ENCODE results near the gene PTTG1. TPM values are rescaled to one million over a fixed set of nuclear protein-coding genes. Genes with fewer than 3 reads are reported as not detected.
A peak's percentile ranks its signal among the peaks of the same experiment; 100 is the strongest.

Gene PTTG1
- total and polyA plus RNA-seq, 12 donors: 0.32 to 17.5 (median 1.7) TPM; not detected in 1

- peak in 7 of 9 donors; percentile 46 to 70 (median 57) for TF ChIP-seq CTCF (IDR thresholded peaks at IDR 0.05)
- ATAC-seq (no peak), DNase-seq (no peak)
- Histone ChIP-seq H3K36me3 (peaks cover 0 to 14% (median 0%) of the 10 kb centered on the region in 9 donors), H3K4me1 (peaks cover 0 to 29% (median 3%) of the 10 kb centered on the region in 9 donors), H3K27ac (no peak overlapping the region), H3K4me3 (no peak overlapping the region), H3K27me3 (no peaks in the 10 kb centered on the region), H3K9me3 (peaks cover 0 to 22% (median 11%) of the 10 kb centered on the region in 11 donors)
- intact Hi-C loops (cut with DNase I): loop anchor here in 5 of 10 donors (5.0 kb wide), 1 partner anchor 369 kb away; no protein-coding TSS in a partner anchor
- 75 to 77% methylated on average over 8 of the region's 8 CpGs for WGBS, 2 donors
Measured at GRCh38 chr5:160390787-160391696, 30.6 kb upstream of the PTTG1 start.

- intact Hi-C loops (cut with DNase I): loop anchor here in 1 of 10 donors (5.0 kb wide), 1 partner anchor 198 kb away; no protein-coding TSS in a partner anchor
- Histone ChIP-seq H3K27ac (no peak overlapping the region), H3K36me3 (peaks cover 0 to 21% (median 0%) of the 10 kb centered on the region in 9 donors), H3K4me1 (peaks cover 0 to 56% (median 15%) of the 10 kb centered on the region in 9 donors), H3K9me3 (no peaks in the 10 kb centered on the region), H3K4me3 (no peak overlapping the region), H3K27me3 (no peaks in the 10 kb centered on the region)
- ATAC-seq: no peak
- DNase-seq: no peak
- WGBS, 2 donors: 90 to 93% methylated on average over 7 of the region's 7 CpGs
- no peak for TF ChIP-seq CTCF (IDR thresholded peaks at IDR 0.05)
Measured at GRCh38 chr5:160395111-160395510, 26.5 kb upstream of the PTTG1 start.

- Histone ChIP-seq H3K36me3 (peaks cover 0 to 34% (median 10%) of the 10 kb centered on the region in 9 donors), H3K4me1 (peaks cover 0 to 53% (median 20%) of the 10 kb centered on the region in 9 donors), H3K9me3 (no peaks in the 10 kb centered on the region), H3K27me3 (no peaks in the 10 kb centered on the region), H3K4me3 (no peak overlapping the region), H3K27ac (no peak overlapping the region)
- ATAC-seq: no peak
- DNase-seq: no peak
- intact Hi-C loops (cut with DNase I): loop anchor here in 1 of 10 donors (5.0 kb wide), 1 partner anchor 200 kb away; no protein-coding TSS in a partner anchor
- 98% methylated on average over 1 of the region's 1 CpG for WGBS, 2 donors
- TF ChIP-seq CTCF (IDR thresholded peaks at IDR 0.05): no peak
Measured at GRCh38 chr5:160397492-160397891, 24.2 kb upstream of the PTTG1 start.

DNA sequence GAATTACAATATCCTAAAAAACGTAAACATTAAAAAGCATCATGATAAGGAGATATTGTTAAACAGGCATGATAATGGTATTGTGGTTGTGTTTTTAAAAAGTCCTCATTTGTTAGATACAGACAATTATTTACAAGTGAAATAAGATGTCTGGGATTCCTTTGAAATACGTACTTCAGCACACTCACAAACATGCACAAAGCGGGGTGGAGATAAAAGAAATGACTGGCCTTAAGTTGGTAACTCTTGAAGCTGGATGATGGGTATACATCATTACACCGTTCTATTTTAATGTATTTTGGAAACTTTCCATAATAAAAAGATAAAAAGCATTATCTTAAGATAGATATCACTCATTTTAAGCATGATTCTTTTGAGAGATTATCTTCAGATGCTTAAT, 22.8 kb upstream of the PTTG1 start:
- Histone ChIP-seq H3K9me3 (no peaks in the 10 kb centered on the region), H3K4me1 (peaks cover 0 to 46% (median 18%) of the 10 kb centered on the region in 9 donors), H3K4me3 (peak overlapping the region in 9 of 10 donors; percentile 52 to 87 (median 72)), H3K27ac (peak overlapping the region in 5 of 10 donors; percentile 87 to 93 (median 89)), H3K36me3 (peaks cover 0 to 47% (median 21%) of the 10 kb centered on the region in 9 donors), H3K27me3 (no peaks in the 10 kb centered on the region)
- TF ChIP-seq CTCF (IDR thresholded peaks at IDR 0.05): no peak
- 32 to 35% methylated on average over 4 of the region's 4 CpGs for WGBS, 2 donors
- no peak for ATAC-seq
- no peak for DNase-seq
- intact Hi-C loops (cut with DNase I): loop anchor here in 1 of 10 donors (5.0 kb wide), 1 partner anchor 202 kb away; no protein-coding TSS in a partner anchor

Data from heart right ventricle (tissue), 16 donors.